BJ (cell line): ENCODE data around the gene SETD3. TPM values are rescaled to one million over a fixed set of nuclear protein-coding genes. Genes with fewer than 3 reads are reported as not detected.

Experiments used
- CTCF ChIA-PET: fragments of 350-600 bp; formaldehyde crosslinking; extraction: SDS; loops from one replicate; lab custom pipeline; 2021; ENCODE audit warnings: antibody characterized with exemption, inconsistent platforms; lab: Yijun Ruan, JAX
- POLR2A ChIA-PET: fragments of 300-600 bp; sonication (Branson Sonifier 250); formaldehyde crosslinking; extraction: SDS; loops from one replicate; lab custom pipeline; 2021; ENCODE audit warnings: antibody characterized with exemption; lab: Charles Lee
- DNase-seq: peaks from one replicate; pipeline ENCODE4 v3.0.0-alpha.2; 2011; ENCODE audit warnings: low read depth
- H3K27me3 ChIP-seq: 2 replicates; pipeline ENCODE4 v1.6.0; 2011; ENCODE audit warnings: low read length; ENCODE audit not compliant: control insufficient read depth, insufficient read depth
- H3K36me3 ChIP-seq: 2 replicates; pipeline ENCODE4 v1.5.1; 2011; ENCODE audit warnings: low read length; ENCODE audit not compliant: control insufficient read depth, insufficient read depth
- H3K4me3 ChIP-seq: 2 replicates; pipeline ENCODE4 v1.5.1; 2011; ENCODE audit warnings: low read depth, mild to moderate bottlenecking, control low read depth, low read length
- CTCF ChIP-seq: IDR thresholded peaks from 2 replicates; pipeline ENCODE4 v1.5.1; 2011; ENCODE audit warnings: low read depth, mild to moderate bottlenecking, control low read depth, inconsistent platforms, low read length, moderate library complexity; ENCODE audit not compliant: insufficient read depth
- polyA plus RNA-seq: library from polyadenylated mRNA; depleted of rRNA; stranded (reverse); fragments of >200 nt; gene quantifications from 2 replicates; pipeline ENCODE4 v1.2.3, GENCODE V29; 2011

Gene SETD3
- polyA plus RNA-seq, 1 experiment, result 20.2 TPM

- ChIA-PET CTCF (interaction anchor here (0.9 to 2.6 kb wide), 4 partner anchors 10 to 458 kb away, joined by 3 to 21 read pairs (median 4); no protein-coding TSS in a partner anchor), POLR2A (interaction anchor here (0.6 kb wide), 1 partner anchor 141 kb away, joined by 3 read pairs; no protein-coding TSS in a partner anchor)
- peak; percentile 46 for DNase-seq
- no peak overlapping the region for H3K4me3 ChIP-seq
- H3K27me3 ChIP-seq, result no peaks in the 10 kb centered on the region
- no peak for TF ChIP-seq CTCF
- H3K36me3 ChIP-seq, result peaks cover 4% of the 10 kb centered on the region
Measured at GRCh38 chr14:99427632-99428300, 52.9 kb downstream of the SETD3 start.

GRCh38 chr14:99426813-99427346, 53.8 kb downstream of the SETD3 start:
- no peak for TF ChIP-seq CTCF
- no peak for DNase-seq
- CTCF ChIA-PET, result interaction anchor here (0.9 to 2.6 kb wide), 4 partner anchors 9 to 459 kb away, joined by 3 to 21 read pairs (median 4); no protein-coding TSS in a partner anchor
- H3K4me3 ChIP-seq, result no peak overlapping the region
- H3K36me3 ChIP-seq, result peaks cover 4% of the 10 kb centered on the region
- no peaks in the 10 kb centered on the region for H3K27me3 ChIP-seq
- POLR2A ChIA-PET, result interaction anchor here (0.6 kb wide), 1 partner anchor 140 kb away, joined by 3 read pairs; no protein-coding TSS in a partner anchor

- Histone ChIP-seq H3K4me3 (no peak overlapping the region), H3K36me3 (peaks cover 4% of the 10 kb centered on the region), H3K27me3 (no peaks in the 10 kb centered on the region)
- CTCF ChIA-PET, result interaction anchor here (0.7 to 2.6 kb wide), 2 partner anchors 10 to 11 kb away, joined by 3 to 21 read pairs; no protein-coding TSS in a partner anchor
- DNase-seq, result no peak
- POLR2A ChIA-PET, result no interaction called here
- TF ChIP-seq CTCF, result no peak
Measured at GRCh38 chr14:99426265-99426664, 54.4 kb downstream of the SETD3 start.

- TF ChIP-seq CTCF, result no peak
- H3K36me3 ChIP-seq, result peaks cover 4% of the 10 kb centered on the region
- CTCF ChIA-PET, result interaction anchor here (1.5 to 1.8 kb wide), 2 partner anchors 9 to 11 kb away, joined by 3 to 5 read pairs; no protein-coding TSS in a partner anchor
- no peaks in the 10 kb centered on the region for H3K27me3 ChIP-seq
- POLR2A ChIA-PET, result no interaction called here
- no peak for DNase-seq
- H3K4me3 ChIP-seq, result no peak overlapping the region
Measured at GRCh38 chr14:99425272-99425681, 55.4 kb downstream of the SETD3 start.

- TF ChIP-seq CTCF, result no peak
- Histone ChIP-seq H3K36me3 (peaks cover 4% of the 10 kb centered on the region), H3K4me3 (no peak overlapping the region), H3K27me3 (no peaks in the 10 kb centered on the region)
- ChIA-PET POLR2A (no interaction called here), CTCF (interaction anchor here (0.7 to 1.8 kb wide), 4 partner anchors 8 to 36 kb away, joined by 3 to 5 read pairs (median 4); no protein-coding TSS in a partner anchor)
- no peak for DNase-seq
Measured at GRCh38 chr14:99424306-99424877, 56.3 kb downstream of the SETD3 start.
